MM.1S (cell line): ENCODE results near the gene HCAR2.

Experiments
- DNase-seq: peaks from one replicate; pipeline ENCODE4 v3.0.0-alpha.2; 2015
- H2AFZ ChIP-seq: fragments of 300-600 bp; sonication (generic); 2 replicates; pipeline ENCODE4 v1.6.0; 2016; ENCODE audit warnings: antibody characterized with exemption, low read length
- H3F3A ChIP-seq: fragments of 300-600 bp; sonication (generic); 2 replicates; pipeline ENCODE4 v1.6.1; 2016; ENCODE audit warnings: mild to moderate bottlenecking, antibody characterized with exemption, low read length, moderate library complexity, mixed read lengths; ENCODE audit not compliant: insufficient read depth
- H3K27ac ChIP-seq: fragments of 300-600 bp; sonication (generic); 2 replicates; pipeline ENCODE4 v1.5.1; 2016; ENCODE audit warnings: mild to moderate bottlenecking, low read length
- H3K27me3 ChIP-seq: fragments of 300-600 bp; sonication (generic); replicated peaks from 2 replicates; pipeline ENCODE4 v1.6.0; 2016; ENCODE audit warnings: low read length; ENCODE audit not compliant: insufficient read depth
- H3K36me3 ChIP-seq: fragments of 300-600 bp; sonication (generic); replicated peaks from 2 replicates; pipeline ENCODE4 v1.6.1; 2016; ENCODE audit warnings: mild to moderate bottlenecking, low read length, mixed read lengths; ENCODE audit not compliant: insufficient read depth
- H3K4me1 ChIP-seq: fragments of 300-600 bp; sonication (generic); 2 replicates; pipeline ENCODE4 v1.6.1; 2016; ENCODE audit warnings: low read length, mixed read lengths
- H3K4me2 ChIP-seq: fragments of 300-600 bp; sonication (generic); 2 replicates; pipeline ENCODE4 v1.6.0; 2016; ENCODE audit warnings: low read depth, low read length
- H3K4me3 ChIP-seq: fragments of 300-600 bp; sonication (generic); 2 replicates; pipeline ENCODE4 v1.5.1; 2016; ENCODE audit warnings: low read length, mixed read lengths
- H3K79me2 ChIP-seq: fragments of 300-600 bp; sonication (generic); 2 replicates; pipeline ENCODE4 v1.6.1; 2016; ENCODE audit warnings: mixed run types, low read length, mixed read lengths
- H3K9ac ChIP-seq: fragments of 300-600 bp; sonication (generic); 2 replicates; pipeline ENCODE4 v1.6.1; 2016; ENCODE audit warnings: low read length, mixed read lengths
- H3K9me2 ChIP-seq: fragments of 300-600 bp; sonication (generic); replicated peaks from 2 replicates; pipeline ENCODE4 v1.6.1; 2016; ENCODE audit warnings: mild to moderate bottlenecking, low read length, mixed read lengths; ENCODE audit not compliant: insufficient read depth
- H3K9me3 ChIP-seq: fragments of 300-600 bp; sonication (generic); replicated peaks from 2 replicates; pipeline ENCODE4 v1.6.1; 2016; ENCODE audit warnings: mild to moderate bottlenecking, low read length, mixed read lengths; ENCODE audit not compliant: insufficient read depth
- H4K20me1 ChIP-seq: fragments of 300-600 bp; sonication (generic); 2 replicates; pipeline ENCODE4 v1.6.1; 2016; ENCODE audit warnings: mild to moderate bottlenecking, low read length, moderate library complexity, mixed read lengths; ENCODE audit not compliant: insufficient read depth
- EZH2 ChIP-seq: fragments of 300-600 bp; sonication (generic); optimal IDR thresholded peaks from 2 replicates; pipeline ENCODE3; 2017; ENCODE audit warnings: low read depth, mild to moderate bottlenecking, antibody characterized with exemption, low read length, mixed read lengths
- EZH2phosphoT487 ChIP-seq: fragments of 300-600 bp; sonication (generic); IDR thresholded peaks from 2 replicates; pipeline ENCODE4 v1.6.1; 2018; ENCODE audit warnings: antibody characterized with exemption, low read length
- TF ChIP-seq, protein P1 (sequence below): fragments of 300-600 bp; sonication (generic); IDR thresholded peaks from 2 replicates; pipeline ENCODE4 v1.5.1; 2016; ENCODE audit warnings: antibody characterized with exemption, low read length, mixed read lengths

Gene HCAR2

GRCh38 chr12:122747224-122748135 is 44.3 kb upstream of the HCAR2 start:
- H3K4me3 ChIP-seq: no peak overlapping the region
- DNase-seq: no peak
- H2AFZ ChIP-seq: no peak overlapping the region
- no peaks in the 10 kb centered on the region for H3K27me3 ChIP-seq
- no peaks in the 10 kb centered on the region for H3K36me3 ChIP-seq
- no peaks in the 10 kb centered on the region for H3K9me3 ChIP-seq
- no peaks in the 10 kb centered on the region for H3F3A ChIP-seq
- no peaks in the 10 kb centered on the region for H3K79me2 ChIP-seq
- H3K9ac ChIP-seq: no peak overlapping the region
- H3K27ac ChIP-seq: no peak overlapping the region
- TF ChIP-seq EZH2 (no peak), EZH2phosphoT487 (no peak)
- TF ChIP-seq, protein P1, sequence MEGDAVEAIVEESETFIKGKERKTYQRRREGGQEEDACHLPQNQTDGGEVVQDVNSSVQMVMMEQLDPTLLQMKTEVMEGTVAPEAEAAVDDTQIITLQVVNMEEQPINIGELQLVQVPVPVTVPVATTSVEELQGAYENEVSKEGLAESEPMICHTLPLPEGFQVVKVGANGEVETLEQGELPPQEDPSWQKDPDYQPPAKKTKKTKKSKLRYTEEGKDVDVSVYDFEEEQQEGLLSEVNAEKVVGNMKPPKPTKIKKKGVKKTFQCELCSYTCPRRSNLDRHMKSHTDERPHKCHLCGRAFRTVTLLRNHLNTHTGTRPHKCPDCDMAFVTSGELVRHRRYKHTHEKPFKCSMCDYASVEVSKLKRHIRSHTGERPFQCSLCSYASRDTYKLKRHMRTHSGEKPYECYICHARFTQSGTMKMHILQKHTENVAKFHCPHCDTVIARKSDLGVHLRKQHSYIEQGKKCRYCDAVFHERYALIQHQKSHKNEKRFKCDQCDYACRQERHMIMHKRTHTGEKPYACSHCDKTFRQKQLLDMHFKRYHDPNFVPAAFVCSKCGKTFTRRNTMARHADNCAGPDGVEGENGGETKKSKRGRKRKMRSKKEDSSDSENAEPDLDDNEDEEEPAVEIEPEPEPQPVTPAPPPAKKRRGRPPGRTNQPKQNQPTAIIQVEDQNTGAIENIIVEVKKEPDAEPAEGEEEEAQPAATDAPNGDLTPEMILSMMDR: no peak
- H3K4me2 ChIP-seq: no peak overlapping the region
- H3K9me2 ChIP-seq: no peaks in the 10 kb centered on the region
- H4K20me1 ChIP-seq: no peaks in the 10 kb centered on the region
- H3K4me1 ChIP-seq: no peaks in the 10 kb centered on the region

DNA sequence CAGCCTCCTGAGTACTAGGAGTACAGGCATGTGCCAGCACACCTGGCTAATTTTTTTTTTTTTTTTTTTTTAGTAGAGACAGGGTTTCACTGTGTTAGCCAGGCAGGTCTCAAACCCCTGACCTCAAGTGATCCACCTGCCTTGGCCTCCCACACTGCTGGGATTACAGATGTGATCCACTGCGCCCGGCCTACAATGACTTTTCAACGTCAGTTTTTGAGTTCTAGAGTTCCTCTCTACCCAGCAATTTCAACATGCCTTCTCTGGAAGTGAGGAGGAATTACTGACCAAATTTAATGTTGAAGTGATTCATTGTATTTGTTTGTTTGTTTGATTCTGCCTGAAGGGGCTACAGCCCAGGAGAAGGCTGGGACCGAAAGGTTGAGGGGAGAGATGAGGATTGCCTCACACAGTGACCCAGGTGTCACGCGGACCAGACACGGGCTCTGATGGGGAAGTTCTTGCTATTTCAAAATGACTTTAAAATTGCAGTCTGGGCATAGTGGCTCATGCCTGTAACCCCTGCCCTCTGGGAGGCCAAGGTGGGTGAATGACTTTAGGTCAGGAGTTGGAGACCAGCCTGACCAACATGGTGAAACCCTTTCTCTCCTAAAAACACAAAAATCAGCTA is 40.9 kb upstream of the HCAR2 start:
- Histone ChIP-seq H3K4me3 (no peak overlapping the region), H3F3A (no peaks in the 10 kb centered on the region), H3K36me3 (no peaks in the 10 kb centered on the region), H4K20me1 (no peaks in the 10 kb centered on the region), H3K27ac (no peak overlapping the region), H3K9me2 (no peaks in the 10 kb centered on the region), H3K9ac (no peak overlapping the region), H3K79me2 (no peaks in the 10 kb centered on the region), H3K4me1 (no peaks in the 10 kb centered on the region), H3K27me3 (no peaks in the 10 kb centered on the region), H3K9me3 (no peaks in the 10 kb centered on the region), H2AFZ (no peak overlapping the region), H3K4me2 (no peak overlapping the region)
- DNase-seq: no peak
- TF ChIP-seq, protein P1: no peak
- TF ChIP-seq EZH2phosphoT487: no peak
- TF ChIP-seq EZH2: no peak

DNA sequence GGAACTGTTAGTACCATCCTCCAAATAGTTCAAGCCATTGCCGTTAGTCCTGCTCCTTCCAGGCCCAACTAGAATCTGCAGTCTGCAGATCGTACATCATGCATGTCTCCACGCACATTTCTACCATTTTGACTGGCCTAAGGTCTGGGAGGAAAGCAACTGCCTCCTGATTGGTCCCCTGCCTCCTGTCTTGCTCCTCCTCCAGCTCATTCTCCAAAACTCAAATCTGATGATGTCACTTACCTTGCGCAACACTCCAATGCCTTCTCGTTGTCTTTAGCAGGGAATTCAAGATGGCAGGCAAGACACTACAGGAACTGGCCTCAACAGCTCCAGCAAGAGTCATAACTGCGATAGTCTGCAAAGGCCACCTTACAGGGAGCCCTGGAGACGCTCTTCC is 37.2 kb upstream of the HCAR2 start:
- no peaks in the 10 kb centered on the region for H3K36me3 ChIP-seq
- no peaks in the 10 kb centered on the region for H3K9me3 ChIP-seq
- TF ChIP-seq, protein P1: no peak
- TF ChIP-seq EZH2phosphoT487: no peak
- no peak for TF ChIP-seq EZH2
- no peak overlapping the region for H3K9ac ChIP-seq
- H3F3A ChIP-seq: no peaks in the 10 kb centered on the region
- no peak overlapping the region for H3K27ac ChIP-seq
- H3K4me3 ChIP-seq: no peak overlapping the region
- no peak for DNase-seq
- no peaks in the 10 kb centered on the region for H3K79me2 ChIP-seq
- no peaks in the 10 kb centered on the region for H3K27me3 ChIP-seq
- H2AFZ ChIP-seq: no peak overlapping the region
- no peak overlapping the region for H3K4me2 ChIP-seq
- H4K20me1 ChIP-seq: no peaks in the 10 kb centered on the region
- no peaks in the 10 kb centered on the region for H3K4me1 ChIP-seq
- no peaks in the 10 kb centered on the region for H3K9me2 ChIP-seq
